Endothelial cell of umbilical vein (primary cell): ENCODE results near the gene PELI3.

Experiments
- CTCF ChIP-seq, 2 donors: IDR thresholded peaks; 1 replicate in 1 of 2; 2 replicates in 1 of 2; pipeline ENCODE4 v1.5.1; 2011; ENCODE audit warnings: low read length in 2 of 2, mild to moderate bottlenecking in 2 of 2, moderate library complexity in 2 of 2, control low read depth in 1 of 2, inconsistent platforms in 1 of 2, low read depth in 1 of 2; ENCODE audit not compliant: insufficient read depth in 1 of 2; ENCODE audit errors: extremely low read depth in 1 of 2
- EZH2 ChIP-seq: IDR thresholded peaks from 2 replicates; pipeline ENCODE4 v1.6.1; 2012; ENCODE audit warnings: borderline replicate concordance, low read depth, mild to moderate bottlenecking, moderate library complexity, low read length, inconsistent platforms; ENCODE audit not compliant: severe bottlenecking
- FOS ChIP-seq: IDR thresholded peaks from 2 replicates; pipeline ENCODE4 v1.6.1; 2011; ENCODE audit warnings: mild to moderate bottlenecking, low read length, moderate library complexity, borderline replicate concordance; ENCODE audit not compliant: insufficient read depth
- GATA2 ChIP-seq: IDR thresholded peaks from 2 replicates; pipeline ENCODE4 v1.7.0; 2011; ENCODE audit warnings: low read depth, mild to moderate bottlenecking, moderate library complexity, mixed read lengths, low read length; ENCODE audit not compliant: insufficient read length, insufficient read depth
- JUN ChIP-seq: IDR thresholded peaks from 2 replicates; pipeline ENCODE4 v1.6.1; 2011; ENCODE audit warnings: borderline replicate concordance, low read depth; ENCODE audit not compliant: insufficient read length, insufficient read depth
- MAX ChIP-seq: IDR thresholded peaks from 2 replicates; pipeline ENCODE4 v1.6.1; 2011; ENCODE audit not compliant: insufficient read depth, insufficient read length
- MYC ChIP-seq: IDR thresholded peaks from one replicate; pipeline ENCODE4 v1.6.1; 2011; ENCODE audit warnings: mild to moderate bottlenecking, low read depth, low read length
- POLR2A ChIP-seq: IDR thresholded peaks from 2 replicates; pipeline ENCODE4 v1.6.1; 2012; ENCODE audit warnings: low read depth, mild to moderate bottlenecking, control low read depth, low read length
- POLR2AphosphoS5 ChIP-seq: IDR thresholded peaks from 2 replicates; pipeline ENCODE4 v1.6.1; 2012; ENCODE audit warnings: low read depth, mild to moderate bottlenecking, control low read depth, low read length, moderate library complexity; ENCODE audit not compliant: insufficient read depth

GRCh38 chr11:66494458-66494857, 27.8 kb downstream of the PELI3 start:
- no peak for TF ChIP-seq CTCF (IDR thresholded peaks at IDR 0.05; ENCODE audit: extremely low read depth in 1 of 2, insufficient read depth in 1 of 2, low read depth in 1 of 2, low read length in 2 of 2)
- no peak for TF ChIP-seq POLR2AphosphoS5
- TF ChIP-seq POLR2A: no peak
- TF ChIP-seq EZH2: no peak
- TF ChIP-seq FOS: no peak
- TF ChIP-seq MYC: no peak
- TF ChIP-seq JUN: no peak
- TF ChIP-seq MAX: no peak
- no peak for TF ChIP-seq GATA2
